ENCODE data around the gene PRKAR2B.

The PRKAR2B gene

GRCh38 chr7:107167483-107168232, 123.2 kb downstream of the PRKAR2B start:
- Histone ChIP-seq H3K36me3 (replicated peaks) (no peaks in the 10 kb centered on the region), H3K27ac (peak overlapping the region; percentile 99), H3K27me3 (replicated peaks) (no peaks in the 10 kb centered on the region), H3K4me3 (ENCODE audit: low read depth, low read length) (peak overlapping the region; percentile 66)
- TF ChIP-seq CTCF (IDR thresholded peaks at IDR 0.05; ENCODE audit: low read depth, low read length, missing control alignments): peak; percentile 46
- DNase-seq: peak; percentile 72
- in situ Hi-C loops (cut with HindIII; ENCODE audit: low pct_ligation_motif_present, low sequenced_read_pairs): no loop called here

GRCh38 chr7:107168233-107169119, 124.0 kb downstream of the PRKAR2B start, which contains the start of gene HBP1:
HBP1 (plus strand) TSS chr7:107169003; CDS start chr7:107179894, 10,891 bp downstream.
- Histone ChIP-seq H3K27ac (peak within 1 kb of the TSS; percentile 99), H3K27me3 (replicated peaks) (no peaks in the 10 kb centered on the region), H3K4me3 (ENCODE audit: low read depth, low read length) (peak within 1 kb of the TSS; percentile 80), H3K36me3 (replicated peaks) (no peaks in the 10 kb centered on the region)
- in situ Hi-C loops (cut with HindIII; ENCODE audit: low pct_ligation_motif_present, low sequenced_read_pairs): no loop called here
- peak; percentile 100 for DNase-seq
- no peak for TF ChIP-seq CTCF (IDR thresholded peaks at IDR 0.05; ENCODE audit: low read depth, low read length, missing control alignments)

- TF ChIP-seq CTCF (IDR thresholded peaks at IDR 0.05; ENCODE audit: low read depth, low read length, missing control alignments): peak; percentile 18
- peak overlapping the region; percentile 98 for H3K27ac ChIP-seq
- H3K4me3 ChIP-seq (ENCODE audit: low read depth, low read length): peak overlapping the region; percentile 80
- peak; percentile 93 for DNase-seq
- in situ Hi-C loops (cut with HindIII; ENCODE audit: low pct_ligation_motif_present, low sequenced_read_pairs): no loop called here
- no peaks in the 10 kb centered on the region for H3K27me3 ChIP-seq (replicated peaks)
- H3K36me3 ChIP-seq (replicated peaks): no peaks in the 10 kb centered on the region
Observed at GRCh38 chr7:107169120-107170050, 124.9 kb downstream of the PRKAR2B start.

GRCh38 chr7:107170051-107170915, 125.8 kb downstream of the PRKAR2B start:
- H3K27ac ChIP-seq: peak overlapping the region; percentile 98
- no peak for TF ChIP-seq CTCF (IDR thresholded peaks at IDR 0.05; ENCODE audit: low read depth, low read length, missing control alignments)
- no peaks in the 10 kb centered on the region for H3K36me3 ChIP-seq (replicated peaks)
- no peaks in the 10 kb centered on the region for H3K27me3 ChIP-seq (replicated peaks)
- DNase-seq: no peak
- in situ Hi-C loops (cut with HindIII; ENCODE audit: low pct_ligation_motif_present, low sequenced_read_pairs): no loop called here
- peak overlapping the region; percentile 80 for H3K4me3 ChIP-seq (ENCODE audit: low read depth, low read length)
